CD1c-positive myeloid dendritic cell (primary cell): ENCODE results near the gene NECTIN1.
A peak's percentile ranks its signal among the peaks of the same experiment; 100 is the strongest.

ENCODE experiments used
- DNase-seq: peaks from one replicate; pipeline ENCODE4 v3.0.0-alpha.2; 2016; ENCODE audit errors: extremely low spot score

The NECTIN1 gene

GRCh38 chr11:119590651-119591351, 138.2 kb downstream of the NECTIN1 start:
- peak; percentile 27 for DNase-seq

- DNase-seq, result no peak
Measured at GRCh38 chr11:119589001-119589400, 140.0 kb downstream of the NECTIN1 start.
